ENCODE measurements around the gene GABBR2.

GABBR2 gene

DNA sequence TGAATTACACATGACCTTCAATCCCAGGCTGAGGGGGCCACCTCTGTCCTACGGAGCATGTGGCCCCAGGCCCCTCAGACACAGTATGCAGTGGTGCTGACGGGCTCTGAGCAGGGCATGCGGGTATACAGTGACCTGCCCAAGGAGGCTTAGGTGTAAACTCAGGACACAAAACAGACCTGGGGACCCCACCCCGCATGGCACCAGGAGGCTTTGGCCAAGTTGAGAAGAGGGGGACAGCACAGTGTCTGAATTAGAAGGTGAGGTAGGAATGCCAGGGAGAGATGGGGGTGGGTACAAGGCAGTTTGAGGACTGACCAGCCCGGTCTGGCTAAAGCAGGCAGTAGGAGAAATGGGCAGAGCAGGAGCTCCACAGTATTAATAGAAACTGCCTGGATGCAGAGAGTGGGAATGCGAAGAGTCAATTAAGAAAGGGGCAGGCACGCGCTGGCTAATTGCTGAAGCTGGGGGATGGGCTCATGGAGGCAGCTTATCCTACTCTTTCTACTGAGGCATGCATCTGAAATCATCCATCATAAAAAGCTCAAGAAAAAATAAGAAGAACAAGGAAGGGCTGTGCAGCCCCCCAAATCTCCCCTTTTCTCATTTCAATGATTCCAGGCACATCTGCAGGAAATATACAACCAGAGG is 109.0 kb downstream of the GABBR2 start:
- Histone ChIP-seq H3K27ac (no peak overlapping the region), H3K36me3 (replicated peaks) (no peaks in the 10 kb centered on the region), H3K27me3 (replicated peaks) (no peaks in the 10 kb centered on the region), H3K4me3 (ENCODE audit: low read depth, low read length) (no peak overlapping the region)
- in situ Hi-C loops (cut with HindIII; ENCODE audit: low pct_ligation_motif_present, low sequenced_read_pairs), result no loop called here
- DNase-seq, result no peak
- TF ChIP-seq, protein P1, sequence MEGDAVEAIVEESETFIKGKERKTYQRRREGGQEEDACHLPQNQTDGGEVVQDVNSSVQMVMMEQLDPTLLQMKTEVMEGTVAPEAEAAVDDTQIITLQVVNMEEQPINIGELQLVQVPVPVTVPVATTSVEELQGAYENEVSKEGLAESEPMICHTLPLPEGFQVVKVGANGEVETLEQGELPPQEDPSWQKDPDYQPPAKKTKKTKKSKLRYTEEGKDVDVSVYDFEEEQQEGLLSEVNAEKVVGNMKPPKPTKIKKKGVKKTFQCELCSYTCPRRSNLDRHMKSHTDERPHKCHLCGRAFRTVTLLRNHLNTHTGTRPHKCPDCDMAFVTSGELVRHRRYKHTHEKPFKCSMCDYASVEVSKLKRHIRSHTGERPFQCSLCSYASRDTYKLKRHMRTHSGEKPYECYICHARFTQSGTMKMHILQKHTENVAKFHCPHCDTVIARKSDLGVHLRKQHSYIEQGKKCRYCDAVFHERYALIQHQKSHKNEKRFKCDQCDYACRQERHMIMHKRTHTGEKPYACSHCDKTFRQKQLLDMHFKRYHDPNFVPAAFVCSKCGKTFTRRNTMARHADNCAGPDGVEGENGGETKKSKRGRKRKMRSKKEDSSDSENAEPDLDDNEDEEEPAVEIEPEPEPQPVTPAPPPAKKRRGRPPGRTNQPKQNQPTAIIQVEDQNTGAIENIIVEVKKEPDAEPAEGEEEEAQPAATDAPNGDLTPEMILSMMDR (IDR thresholded peaks at IDR 0.05; ENCODE audit: low read depth, low read length, missing control alignments), result no peak

DNA sequence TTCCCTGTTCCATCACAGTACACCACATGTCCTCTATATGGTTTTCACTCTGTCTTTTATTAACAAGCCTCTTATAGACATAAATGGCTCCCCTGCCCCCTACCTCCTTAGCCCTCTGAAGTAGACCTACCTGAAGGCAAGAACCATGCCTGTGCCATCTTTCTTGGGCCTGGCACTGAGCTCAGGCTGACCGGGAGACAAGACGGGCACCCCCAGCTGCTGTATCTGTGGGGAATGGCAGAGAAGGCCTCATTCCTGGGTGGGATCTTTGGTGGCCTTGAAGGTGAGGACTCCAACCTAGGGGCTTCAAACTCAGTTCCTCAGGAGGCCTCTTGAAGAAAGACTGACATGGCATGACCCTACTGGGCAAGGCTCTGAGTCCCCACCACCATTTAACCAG is 109.9 kb downstream of the GABBR2 start:
- Histone ChIP-seq H3K36me3 (replicated peaks) (no peaks in the 10 kb centered on the region), H3K27ac (no peak overlapping the region), H3K27me3 (replicated peaks) (no peaks in the 10 kb centered on the region), H3K4me3 (ENCODE audit: low read depth, low read length) (no peak overlapping the region)
- in situ Hi-C loops (cut with HindIII; ENCODE audit: low pct_ligation_motif_present, low sequenced_read_pairs), result no loop called here
- no peak for DNase-seq
- TF ChIP-seq, protein P1 (IDR thresholded peaks at IDR 0.05; ENCODE audit: low read depth, low read length, missing control alignments), result no peak

DNA sequence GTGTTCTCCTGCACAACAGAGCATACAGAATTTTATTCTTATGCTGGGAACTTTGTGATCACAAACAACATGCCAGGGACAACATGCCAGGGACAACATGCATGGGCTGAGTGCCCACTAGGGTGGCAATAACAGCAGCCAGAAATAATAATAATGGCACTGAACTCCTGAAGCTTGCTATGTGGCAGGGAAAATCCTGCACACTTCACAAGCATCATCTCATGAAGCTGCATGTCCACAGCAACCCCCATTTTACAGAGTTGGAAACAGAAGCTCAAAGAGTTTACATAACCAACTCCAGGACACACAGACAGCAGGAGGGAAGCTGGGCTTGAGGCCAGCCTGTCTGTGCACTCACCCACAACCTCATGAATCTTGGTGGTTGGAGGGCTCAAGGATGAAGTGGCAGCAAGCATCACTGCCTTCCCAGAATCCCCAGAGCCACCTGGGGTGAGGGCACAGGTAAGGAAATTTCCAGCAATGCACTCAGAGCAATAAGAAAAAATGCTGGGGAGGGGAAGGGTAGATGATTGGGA is 111.4 kb downstream of the GABBR2 start:
- DNase-seq, result peak; percentile 2
- no peaks in the 10 kb centered on the region for H3K27me3 ChIP-seq (replicated peaks)
- no peak overlapping the region for H3K4me3 ChIP-seq (ENCODE audit: low read depth, low read length)
- H3K27ac ChIP-seq, result no peak overlapping the region
- in situ Hi-C loops (cut with HindIII; ENCODE audit: low pct_ligation_motif_present, low sequenced_read_pairs), result no loop called here
- no peaks in the 10 kb centered on the region for H3K36me3 ChIP-seq (replicated peaks)
- TF ChIP-seq, protein P1 (IDR thresholded peaks at IDR 0.05; ENCODE audit: low read depth, low read length, missing control alignments), result no peak

DNA sequence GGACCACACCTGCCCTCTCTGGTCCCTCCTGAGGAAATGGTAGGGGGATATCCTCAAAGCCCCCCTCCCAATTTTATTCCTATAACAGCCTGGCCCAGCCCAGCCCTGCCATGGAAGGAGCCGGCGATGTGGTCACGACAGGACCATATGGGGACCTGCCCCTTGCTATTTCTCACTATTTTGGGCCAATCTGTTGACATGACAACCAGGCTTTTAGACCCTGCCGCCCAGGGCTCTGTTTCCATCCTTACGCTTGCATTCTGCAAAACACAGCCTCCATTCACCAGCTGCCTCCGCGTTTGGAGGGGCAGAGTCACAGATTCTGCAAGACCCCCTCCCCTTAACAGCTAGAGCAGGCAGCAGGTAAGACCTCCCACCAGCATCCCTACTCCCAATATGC is 112.2 kb downstream of the GABBR2 start:
- Histone ChIP-seq H3K4me3 (ENCODE audit: low read depth, low read length) (no peak overlapping the region), H3K27me3 (replicated peaks) (no peaks in the 10 kb centered on the region), H3K27ac (no peak overlapping the region), H3K36me3 (replicated peaks) (no peaks in the 10 kb centered on the region)
- TF ChIP-seq, protein P1 (IDR thresholded peaks at IDR 0.05; ENCODE audit: low read depth, low read length, missing control alignments), result no peak
- no peak for DNase-seq
- in situ Hi-C loops (cut with HindIII; ENCODE audit: low pct_ligation_motif_present, low sequenced_read_pairs), result no loop called here

DNA sequence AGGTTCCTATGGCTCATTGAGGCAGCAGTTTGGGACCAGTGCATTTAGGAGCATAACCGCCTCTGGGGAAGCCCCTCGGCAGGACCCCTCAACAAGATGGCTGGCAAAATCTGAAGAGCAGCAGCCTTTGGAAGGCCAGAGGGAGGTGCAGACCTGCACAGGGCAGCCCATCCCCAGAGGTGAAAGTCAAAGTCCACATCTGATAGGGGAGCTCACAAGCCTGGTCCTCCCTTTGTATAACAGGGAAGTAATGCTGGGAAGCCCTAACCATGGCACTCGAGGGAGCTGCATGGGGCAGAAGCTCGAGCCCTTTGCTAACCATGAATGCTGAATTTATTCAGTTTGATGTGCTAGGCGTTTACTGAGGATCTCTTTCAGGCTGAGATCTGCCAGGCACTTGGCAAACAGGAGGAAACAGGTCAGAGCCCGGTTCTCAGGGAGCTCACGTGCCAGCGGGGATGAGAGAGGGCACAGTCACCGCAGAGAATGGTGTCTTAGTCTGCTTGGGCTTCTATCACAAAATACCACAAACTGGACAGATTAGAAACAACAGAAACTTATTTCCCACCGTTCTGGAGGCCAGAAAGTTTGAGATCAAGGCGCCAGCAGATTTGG is 114.1 kb downstream of the GABBR2 start:
- in situ Hi-C loops (cut with HindIII; ENCODE audit: low pct_ligation_motif_present, low sequenced_read_pairs), result no loop called here
- H3K27ac ChIP-seq, result no peak overlapping the region
- H3K27me3 ChIP-seq (replicated peaks), result peaks cover 2% of the 10 kb centered on the region
- H3K36me3 ChIP-seq (replicated peaks), result no peaks in the 10 kb centered on the region
- no peak for DNase-seq
- TF ChIP-seq, protein P1 (IDR thresholded peaks at IDR 0.05; ENCODE audit: low read depth, low read length, missing control alignments), result no peak
- H3K4me3 ChIP-seq (ENCODE audit: low read depth, low read length), result no peak overlapping the region

All from brain microvascular endothelial cell (primary cell).